ENCODE results near the gene TSPAN33.
"Not testable (repeated sequence)": the region's sequence is repeated elsewhere in the genome, so short reads cannot be mapped to it uniquely, and the experiment has no call there.

Gene TSPAN33, protein sequence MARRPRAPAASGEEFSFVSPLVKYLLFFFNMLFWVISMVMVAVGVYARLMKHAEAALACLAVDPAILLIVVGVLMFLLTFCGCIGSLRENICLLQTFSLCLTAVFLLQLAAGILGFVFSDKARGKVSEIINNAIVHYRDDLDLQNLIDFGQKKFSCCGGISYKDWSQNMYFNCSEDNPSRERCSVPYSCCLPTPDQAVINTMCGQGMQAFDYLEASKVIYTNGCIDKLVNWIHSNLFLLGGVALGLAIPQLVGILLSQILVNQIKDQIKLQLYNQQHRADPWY

DNA sequence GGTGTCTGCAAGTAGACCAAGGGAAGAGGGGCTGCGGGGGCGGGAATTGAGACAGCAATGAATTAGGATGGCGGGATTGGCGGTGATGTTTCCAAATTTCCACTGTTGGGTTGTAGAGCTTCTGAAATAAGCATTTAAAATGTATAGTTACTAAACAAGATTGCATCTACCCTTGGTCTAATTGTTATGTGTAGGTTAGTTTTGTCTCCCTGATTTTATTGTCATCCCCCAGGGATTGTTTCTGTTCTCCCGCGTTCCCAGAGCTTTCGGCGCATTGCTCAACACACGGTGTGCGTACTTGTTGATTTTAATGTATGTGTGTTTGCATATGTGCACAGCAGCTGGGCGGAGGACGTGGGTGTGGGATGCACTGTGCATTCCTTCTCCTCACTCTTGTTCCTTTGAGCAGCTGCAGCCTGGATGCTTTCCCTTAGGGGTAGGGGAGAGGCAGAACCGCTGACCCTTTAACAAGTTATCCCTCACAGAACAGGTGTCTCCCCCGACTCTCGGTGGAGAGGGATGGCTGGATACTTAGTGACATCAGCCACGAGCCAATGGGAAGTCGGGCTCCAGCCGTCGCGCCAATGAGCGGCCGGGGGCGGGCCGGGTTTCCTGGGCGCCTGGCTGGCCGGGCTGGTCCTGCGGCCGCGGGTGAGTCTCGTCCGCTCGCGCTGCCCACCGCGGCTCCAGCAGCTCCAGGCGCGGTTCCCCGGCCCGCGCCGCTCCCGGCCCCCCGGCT is at the start of gene TSPAN33:
Gene TSPAN33 (plus strand): TSS at position 613 of the 739 bp plus-strand sequence. CDS start 274 bp downstream, outside the sequence.
- peak; percentile 60 for DNase-seq

DNA sequence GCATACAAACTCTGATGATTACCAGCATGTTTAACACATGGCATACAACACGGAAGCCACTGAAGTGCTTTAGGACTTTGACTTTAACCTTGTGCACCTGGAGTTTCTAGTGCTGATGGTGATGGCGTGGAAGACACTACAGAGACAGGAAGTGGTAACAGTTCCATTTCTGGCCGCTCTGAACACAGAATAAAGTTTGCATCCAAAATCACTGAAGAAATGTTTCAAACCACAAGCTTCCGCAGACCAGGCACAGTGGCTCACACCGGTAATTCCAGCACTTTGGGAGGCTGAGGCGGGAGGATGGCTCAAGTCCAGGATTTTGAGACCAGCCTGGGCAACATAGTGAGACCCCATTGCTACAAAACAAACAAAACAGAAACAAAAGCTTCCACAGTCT is 49.2 kb upstream of the TSPAN33 start:
- no peak for DNase-seq

DNA sequence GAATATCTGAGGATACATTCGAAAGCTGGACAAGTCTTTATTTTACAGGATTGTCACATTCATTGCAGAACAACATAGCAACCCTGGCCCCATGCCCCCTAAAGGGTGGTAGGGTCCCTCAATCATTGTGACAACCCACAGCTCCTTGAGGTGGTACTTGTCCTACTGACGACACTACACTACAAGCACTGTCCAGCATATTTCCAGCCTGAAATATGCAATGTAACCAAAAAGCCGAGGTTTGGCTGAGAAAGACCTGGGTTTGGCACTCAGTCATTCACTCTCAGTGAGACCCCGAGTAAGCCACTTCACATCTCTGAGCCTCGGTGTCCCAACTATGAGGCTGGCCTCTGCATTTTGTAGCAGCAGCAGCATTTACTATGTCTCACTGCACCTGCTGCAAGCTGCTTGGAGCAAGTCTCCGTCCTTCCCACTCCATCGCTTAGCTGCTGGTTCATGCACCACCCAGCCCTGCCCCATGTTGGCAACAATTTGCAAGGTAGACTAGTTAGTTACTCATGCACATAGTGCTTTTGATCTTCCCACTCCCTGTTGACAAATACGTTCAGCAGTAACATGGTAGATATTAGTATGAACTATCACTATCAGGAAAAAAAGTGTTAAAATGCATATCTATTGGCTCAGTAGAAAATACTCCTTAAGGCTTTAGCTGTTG is 46.0 kb upstream of the TSPAN33 start:
- no peak for DNase-seq

DNA sequence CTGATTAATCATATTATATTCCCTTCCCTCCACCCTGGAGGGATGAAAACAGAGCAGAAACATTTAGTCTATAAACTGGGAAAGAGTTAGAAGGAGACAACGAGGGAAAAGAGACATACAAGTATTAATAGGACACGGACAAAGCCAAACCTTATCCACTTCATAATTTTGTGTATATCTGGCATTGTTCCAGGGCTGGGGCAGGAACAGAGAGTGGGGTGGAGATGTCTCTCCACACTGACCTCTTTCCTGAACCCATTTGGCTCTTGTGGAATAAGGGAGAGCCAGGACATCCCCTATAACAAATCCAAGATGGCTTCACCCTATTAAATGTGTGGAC is 43.7 kb upstream of the TSPAN33 start:
- DNase-seq, result no peak

DNA sequence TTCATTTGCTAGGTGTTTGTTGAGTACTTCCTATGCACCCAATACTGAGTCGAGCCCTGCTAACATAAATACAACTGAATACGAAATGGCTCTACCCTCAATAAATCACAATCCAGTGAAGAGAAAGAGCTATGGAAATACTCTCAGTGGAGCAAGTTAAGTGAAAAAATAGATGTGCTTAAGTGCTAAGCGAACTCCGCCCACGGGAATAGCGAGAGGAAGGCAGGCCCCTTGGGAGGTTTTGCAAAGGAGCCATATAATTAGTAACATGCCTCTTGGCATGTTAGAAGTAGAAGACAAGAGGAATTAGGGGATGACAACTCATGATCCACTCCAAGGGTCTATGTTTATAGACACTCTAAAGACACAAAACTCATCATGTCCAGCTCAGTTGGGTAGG is 42.8 kb upstream of the TSPAN33 start:
- DNase-seq, result no peak

DNA sequence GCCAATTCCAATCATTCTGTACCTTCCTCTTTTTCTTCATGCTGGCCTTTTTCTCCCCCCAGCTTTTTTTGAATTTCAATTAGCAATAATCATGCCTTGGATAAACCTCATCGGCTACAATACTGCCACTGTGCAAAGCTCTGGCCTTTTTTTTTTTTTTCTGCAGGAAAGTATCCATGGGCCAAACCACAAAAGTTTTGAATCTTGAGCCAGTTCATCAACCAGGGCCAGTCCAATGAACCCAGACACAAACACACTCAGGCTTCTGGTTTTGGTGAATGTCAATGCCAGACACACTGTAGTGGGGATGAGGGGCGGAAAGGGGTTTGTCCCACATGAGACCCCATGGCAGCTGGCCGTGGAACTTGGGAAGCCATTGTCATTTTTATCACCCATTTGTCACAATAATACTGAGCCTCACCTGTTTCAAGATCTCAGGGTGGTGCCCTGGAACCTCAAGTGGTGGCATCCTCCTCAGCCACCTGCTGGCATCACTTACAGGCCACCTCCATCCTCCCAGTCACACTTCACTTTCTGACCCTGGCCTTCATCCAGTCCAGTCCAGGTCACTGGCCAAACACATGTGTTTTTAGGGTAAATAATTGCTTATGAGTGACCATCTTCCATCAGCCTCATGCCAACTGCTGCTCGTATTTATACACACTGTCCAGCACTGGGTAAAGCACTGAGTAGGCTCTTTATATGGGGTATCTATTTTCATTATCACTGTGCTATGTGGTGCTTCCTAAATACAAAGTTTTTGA is 40.8 kb upstream of the TSPAN33 start:
- no peak for DNase-seq

DNA sequence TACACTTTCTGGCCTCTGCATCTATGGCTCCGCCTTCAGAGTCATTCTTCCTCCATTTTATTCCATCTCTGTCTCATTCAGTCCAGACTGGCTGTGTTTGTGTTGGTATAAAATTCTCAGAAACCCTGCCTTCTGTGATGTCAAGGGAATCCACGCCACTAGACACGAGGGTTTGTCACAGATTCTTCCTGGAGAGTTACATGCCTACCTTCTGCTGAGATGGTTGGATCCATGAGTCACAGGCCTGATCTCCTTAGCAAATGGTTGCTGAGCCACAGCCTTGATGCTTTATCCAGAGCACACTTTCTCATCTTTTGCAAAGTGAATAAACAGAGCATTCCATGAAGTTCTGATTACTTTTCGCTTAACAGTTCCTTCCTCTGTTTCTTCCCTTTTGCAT is 35.9 kb upstream of the TSPAN33 start:
- no peak for DNase-seq

DNA sequence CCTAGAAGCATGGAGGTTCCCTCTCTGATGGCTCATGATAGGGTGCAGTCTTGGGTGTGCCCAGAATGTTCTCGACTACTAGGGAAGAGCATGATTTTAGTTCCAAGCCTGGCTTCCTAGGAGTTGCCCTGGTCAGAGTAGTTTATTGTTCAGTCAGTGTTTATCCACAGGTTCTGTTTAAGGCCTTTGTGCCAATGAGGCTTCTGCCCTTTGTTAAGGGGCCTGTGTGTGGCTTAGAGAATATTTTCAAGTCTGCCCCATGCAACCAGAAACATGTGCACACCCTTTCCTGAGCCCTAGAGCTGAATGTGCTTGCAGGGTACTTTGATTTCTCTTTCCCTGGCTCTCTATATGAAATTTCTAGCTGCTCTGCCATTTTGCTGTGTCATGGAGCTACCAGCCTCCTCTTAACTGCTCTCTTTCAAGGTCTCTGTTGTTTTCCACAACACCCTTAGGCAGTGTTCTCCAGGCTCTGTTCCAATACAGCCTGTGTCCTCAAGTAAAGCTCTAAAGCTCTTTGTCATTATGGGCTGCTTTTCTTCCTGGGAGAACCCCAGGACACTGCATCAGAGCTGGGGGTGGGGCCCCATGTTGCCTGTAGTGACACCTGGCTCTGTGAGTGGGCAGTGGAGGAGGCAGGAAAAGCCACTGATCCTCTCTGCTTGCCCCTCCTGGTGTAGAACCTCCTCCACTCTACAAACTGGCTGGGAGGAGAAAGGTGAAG is 34.1 kb upstream of the TSPAN33 start:
- DNase-seq, result no peak

DNA sequence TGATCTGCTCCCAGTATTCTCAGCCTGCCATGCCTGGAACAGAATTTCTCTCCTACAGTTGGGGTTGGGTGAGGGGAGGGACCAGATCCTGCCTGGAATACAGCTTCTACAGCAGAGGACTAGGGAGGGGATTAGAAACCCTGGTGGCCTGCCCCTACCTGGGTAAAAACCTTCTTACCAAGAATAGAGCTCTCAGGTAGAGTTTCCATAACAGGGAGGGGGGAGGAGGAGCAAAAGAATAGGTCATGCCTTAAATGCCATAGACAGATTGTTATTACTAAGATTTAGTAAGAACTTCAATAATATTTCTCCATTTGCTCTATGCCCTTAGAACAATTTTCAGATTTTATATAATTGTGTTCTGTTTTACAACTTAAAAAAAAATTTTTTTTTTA is 33.5 kb upstream of the TSPAN33 start:
- no peak for DNase-seq

DNA sequence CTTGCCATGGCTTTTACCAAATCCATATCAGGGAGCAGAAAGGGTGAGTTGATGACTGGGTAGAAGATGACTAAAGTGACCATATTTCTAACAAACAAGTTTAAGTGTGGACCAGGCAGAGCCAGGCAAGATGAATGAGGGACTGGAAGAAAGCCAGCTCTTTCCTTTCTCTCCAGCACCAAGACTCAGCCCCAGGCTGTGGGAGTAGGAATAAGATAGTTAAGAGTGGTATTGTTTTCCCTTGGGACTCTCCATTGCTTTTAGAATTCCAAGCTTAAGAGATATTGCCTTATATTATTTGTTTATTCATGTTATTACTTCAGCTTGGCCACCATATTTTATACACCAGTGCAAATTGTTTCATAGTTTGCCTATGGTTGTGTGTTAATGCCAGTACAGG is 28.8 kb upstream of the TSPAN33 start:
- no peak for DNase-seq

DNA sequence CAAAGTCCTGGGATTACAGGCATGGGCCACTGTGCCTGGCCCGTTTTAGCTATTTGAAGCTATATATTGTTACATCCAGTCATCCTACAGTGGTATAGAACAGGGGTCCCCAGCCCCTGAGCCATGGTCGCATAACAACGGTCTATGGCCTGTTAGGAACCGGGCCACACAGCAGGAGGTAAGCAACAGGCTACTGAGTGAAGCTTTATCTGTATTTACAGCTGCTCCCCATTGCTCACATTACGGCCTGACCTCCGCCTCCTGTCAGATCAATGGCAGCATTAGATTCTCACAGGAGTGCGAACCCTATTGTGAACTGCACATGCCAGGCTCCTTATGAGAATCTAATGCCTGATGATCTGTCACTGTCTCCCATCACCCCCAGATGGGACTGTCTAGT is 26.3 kb upstream of the TSPAN33 start:
- no peak for DNase-seq

DNA sequence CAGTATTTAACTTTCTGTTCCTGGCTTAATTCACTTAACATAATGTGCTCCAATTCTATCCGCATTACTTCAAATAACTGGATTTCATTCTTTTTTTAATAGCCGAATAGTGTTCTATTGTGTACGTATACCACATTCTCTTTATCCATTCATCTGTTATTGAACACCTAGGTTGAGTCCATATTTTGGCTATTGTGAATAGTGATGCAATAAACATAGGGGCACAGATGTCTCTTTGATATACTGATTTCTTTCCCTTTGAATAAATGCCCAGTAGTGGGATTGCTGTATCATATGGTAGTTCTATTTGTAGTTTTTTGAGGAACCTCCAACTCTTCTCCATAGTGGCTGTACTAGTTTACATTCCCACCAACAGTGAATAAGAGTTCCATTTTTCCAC is 25.5 kb upstream of the TSPAN33 start:
- DNase-seq, result no peak

DNA sequence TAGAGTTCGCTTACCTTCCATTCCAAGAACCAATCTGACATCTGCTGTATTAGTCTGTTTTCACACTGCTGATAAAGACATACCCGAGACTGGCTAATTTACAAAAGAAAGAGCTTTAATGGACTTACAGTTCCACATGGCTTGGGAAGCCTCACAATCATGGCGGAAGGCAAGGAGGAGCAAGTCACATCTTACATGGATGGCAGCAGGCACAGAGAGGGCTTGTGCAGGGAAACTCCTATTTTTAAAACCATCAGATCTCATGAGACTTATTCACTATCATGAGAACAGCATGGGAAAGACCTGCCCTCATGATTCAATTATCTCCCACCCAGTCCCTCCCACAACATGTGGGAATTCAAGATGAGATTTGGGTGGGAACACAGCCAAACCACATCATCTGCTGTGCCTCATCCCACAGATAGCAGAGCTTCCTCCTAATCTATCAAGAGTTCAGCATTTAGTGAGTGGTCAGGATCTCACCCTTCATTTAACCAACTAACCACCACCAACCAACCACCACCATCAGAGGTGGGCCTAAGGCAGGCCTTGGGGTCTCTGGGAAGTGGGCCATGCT is 22.9 kb upstream of the TSPAN33 start:
- DNase-seq, result not testable (repeated sequence)

DNA sequence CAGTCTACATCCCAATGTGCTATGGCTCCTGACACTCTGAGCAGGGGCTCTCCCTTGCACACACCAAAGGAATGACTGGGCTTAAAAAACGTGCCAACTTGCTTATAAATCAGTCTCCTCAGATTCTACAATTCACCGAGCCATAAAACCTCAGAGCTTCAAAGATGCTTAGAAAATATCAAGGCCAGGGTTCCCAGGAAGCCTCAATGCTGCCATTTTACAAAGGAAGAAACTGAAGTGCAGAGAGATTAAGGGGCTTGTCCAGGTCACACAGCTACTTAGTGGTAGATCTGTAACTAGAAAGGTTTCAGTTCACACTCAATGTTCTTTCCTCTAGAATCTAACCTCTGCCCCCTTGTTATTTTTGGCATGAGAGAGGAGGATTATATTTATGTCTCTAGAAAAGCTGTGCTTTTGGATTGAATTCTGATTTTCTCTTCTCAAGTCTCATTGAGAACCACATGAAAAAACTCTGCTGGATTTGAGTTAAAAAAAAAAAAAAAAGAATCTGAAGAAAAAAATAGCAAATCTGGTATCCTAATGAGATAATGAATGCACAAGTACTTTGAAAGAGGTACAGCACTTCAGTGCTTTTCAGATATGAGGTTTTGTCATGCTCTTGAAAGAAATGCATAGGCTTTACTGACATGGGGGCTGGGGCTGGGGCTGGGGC is 22.3 kb upstream of the TSPAN33 start:
- DNase-seq, result no peak

DNA sequence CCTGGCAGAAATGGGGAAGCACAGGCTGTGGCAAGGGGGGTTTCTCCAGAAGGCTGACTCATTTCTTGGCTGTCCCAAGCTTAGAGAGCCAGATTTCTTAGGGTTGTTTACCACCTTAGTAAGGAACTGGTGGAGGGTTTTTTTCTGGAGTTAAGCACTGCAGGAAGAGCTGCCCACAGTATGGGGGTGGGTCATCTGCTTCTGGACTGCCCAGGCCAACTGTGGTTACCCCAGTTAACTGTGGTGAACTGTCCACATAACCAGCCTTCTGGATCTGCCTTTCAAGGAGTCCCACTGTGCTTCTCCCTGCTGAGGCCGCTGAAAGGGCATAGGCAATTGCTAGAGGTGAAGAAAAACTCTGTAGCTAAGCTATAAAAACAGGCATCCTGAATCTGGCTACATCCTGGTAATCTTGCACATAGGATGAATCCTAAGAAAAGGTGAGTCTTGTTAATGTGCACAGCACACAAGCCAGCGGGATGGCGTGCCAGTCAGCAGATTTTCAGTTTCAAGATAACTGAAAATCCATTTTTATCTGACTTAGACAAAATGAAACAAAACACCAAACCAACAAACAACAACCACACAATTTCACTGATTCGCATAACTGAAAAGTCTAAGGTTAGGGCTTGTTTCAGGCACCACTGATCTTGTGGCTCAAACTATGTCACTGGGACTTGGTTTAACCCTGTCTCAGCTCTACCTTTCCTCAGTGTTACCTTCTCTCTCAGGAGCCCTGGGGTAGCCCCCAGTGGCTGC is 21.6 kb upstream of the TSPAN33 start:
- no peak for DNase-seq

DNA sequence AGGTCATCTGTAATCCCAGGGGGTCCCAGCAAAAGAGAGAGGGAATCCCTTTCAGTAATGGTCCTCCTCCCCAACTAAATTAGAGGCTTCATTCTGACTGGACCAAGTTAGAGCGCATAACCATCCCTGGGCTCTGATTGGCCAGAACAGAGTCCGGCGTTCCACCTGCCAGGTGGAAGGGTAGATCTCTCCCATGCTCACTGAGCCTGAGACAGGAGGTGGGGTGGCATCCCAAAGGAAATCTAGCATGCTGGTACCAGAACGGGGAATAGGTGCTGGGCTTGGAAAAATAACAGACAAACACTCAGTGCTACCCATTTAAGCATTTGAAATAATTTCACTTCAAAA is 21.0 kb upstream of the TSPAN33 start:
- no peak for DNase-seq

DNA sequence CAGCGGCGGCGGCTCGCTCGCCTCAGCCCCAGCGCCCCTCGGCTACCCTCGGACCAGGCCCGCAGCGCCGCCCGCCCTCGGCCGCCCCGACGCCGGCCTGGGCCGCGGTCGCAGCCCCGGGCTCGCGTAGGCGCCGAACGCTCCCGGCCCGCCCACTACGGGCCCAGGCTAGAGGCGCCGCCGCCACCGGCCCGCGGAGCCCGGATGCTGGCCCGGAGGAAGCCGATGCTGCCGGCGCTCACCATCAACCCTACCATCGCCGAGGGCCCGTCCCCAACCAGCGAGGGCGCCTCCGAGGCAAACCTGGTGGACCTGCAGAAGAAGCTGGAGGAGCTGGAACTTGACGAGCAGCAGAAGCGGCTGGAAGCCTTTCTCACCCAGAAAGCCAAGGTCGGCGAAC is 18.2 kb upstream of the TSPAN33 start:
- no peak for DNase-seq

DNA sequence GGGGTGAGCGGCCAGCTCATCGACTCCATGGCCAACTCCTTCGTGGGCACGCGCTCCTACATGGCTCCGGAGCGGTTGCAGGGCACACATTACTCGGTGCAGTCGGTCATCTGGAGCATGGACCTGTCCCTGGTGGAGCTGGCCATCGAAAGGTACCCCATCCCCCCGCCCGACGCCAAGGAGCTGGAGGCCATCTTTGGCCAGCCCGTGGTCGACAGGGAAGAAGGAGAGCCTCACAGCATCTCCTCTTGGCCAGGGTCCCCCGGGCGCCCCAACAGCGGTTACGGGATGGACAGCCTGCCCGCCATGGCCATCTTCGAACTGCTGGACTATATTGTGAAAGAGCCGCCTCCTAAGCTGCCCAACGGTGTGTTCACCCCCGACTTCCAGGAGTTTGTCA is 17.4 kb upstream of the TSPAN33 start:
- DNase-seq, result no peak

DNA sequence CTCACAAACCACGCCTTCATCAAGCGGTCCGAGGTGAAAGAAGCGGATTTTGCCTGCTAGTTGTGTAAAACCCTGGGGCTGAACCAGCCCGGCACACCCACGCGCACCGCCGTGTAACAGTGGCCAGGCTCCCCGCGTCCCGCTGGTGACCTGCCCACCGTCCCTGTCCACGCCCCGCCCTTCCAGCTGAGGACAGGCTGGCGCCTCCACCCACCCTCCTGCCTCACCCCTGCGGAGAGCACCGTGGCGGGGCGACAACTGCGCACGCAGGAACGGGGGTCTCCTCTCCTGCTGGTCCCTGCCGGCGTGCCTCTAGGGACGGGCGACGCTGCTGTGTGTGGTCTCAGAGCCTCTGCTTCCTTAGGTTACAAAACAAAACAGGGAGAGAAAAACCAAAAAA is 16.9 kb upstream of the TSPAN33 start:
- no peak for DNase-seq

DNA sequence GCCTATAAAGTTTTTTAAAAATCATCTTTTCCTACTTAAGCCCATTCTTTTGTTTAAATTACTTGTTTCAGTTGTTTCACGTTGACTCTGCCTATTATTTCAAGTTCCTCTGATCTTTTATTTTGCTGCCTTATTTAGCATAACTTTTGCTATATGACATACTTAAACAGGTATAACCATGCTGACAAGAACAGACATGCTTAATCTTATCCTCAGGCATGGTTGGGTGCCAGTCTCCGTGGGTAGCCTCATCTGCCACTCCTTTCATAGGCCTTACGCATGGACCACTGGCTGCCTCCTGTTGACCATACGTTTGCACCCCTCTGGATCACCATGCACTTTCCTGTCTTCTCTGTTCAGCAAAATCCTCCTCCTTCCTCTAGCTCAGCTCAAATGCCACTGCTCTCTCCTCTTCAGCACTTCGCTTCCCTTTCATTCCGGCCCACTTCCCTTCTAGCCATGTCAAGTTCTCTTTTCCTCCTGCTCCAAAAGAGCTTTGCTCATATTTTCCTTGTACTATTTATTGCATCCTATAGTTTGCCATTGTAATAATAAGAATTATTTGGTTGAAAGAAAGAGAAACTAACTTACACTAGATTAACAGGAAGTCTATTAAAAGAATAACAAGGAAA is 10.0 kb upstream of the TSPAN33 start:
- DNase-seq, result no peak
